NOMO-1 treated with DMSO at 0.1 percent for 48 hours (cell line): ENCODE results near the gene GJC1.
A peak's percentile ranks its signal among the peaks of the same experiment; 100 is the strongest.
"Not testable (repeated sequence)": the region's sequence is repeated elsewhere in the genome, so short reads cannot be mapped to it uniquely, and the experiment has no call there.

Source experiments
- DNase-seq: peaks from one replicate; lab custom pipeline; 2025; ENCODE audit not compliant: unreplicated experiment; lab: John Stamatoyannopoulos, UW

Gene GJC1

GRCh38 chr17:44846206-44846605, 16.1 kb upstream of the GJC1 start:
- DNase-seq, result no peak

- no peak for DNase-seq
Observed at GRCh38 chr17:44844390-44844830, 14.3 kb upstream of the GJC1 start.

GRCh38 chr17:44842748-44843147, 12.7 kb upstream of the GJC1 start:
- DNase-seq, result no peak

DNA sequence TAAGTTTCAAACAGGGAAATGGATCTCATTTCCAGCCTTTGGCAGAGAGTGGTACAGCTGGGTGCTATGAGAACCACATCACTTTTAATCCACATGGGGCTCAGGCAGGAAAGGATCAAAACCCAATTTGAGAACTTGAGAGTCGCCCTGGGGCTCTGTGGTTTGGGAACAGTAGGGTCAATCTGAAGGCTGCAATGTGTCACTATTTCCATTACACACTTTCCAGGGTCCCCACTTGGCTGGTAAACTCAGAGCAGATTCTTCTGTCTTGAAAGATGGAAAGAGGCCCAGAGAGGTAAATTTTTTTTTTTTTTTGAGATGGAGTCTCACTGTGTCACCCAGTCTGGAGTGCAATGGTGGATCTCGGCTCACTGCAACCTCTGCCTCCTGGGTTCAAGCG, 10.8 kb upstream of the GJC1 start:
- DNase-seq, result no peak

GRCh38 chr17:44840274-44840673, 10.2 kb upstream of the GJC1 start:
- DNase-seq, result no peak

DNA sequence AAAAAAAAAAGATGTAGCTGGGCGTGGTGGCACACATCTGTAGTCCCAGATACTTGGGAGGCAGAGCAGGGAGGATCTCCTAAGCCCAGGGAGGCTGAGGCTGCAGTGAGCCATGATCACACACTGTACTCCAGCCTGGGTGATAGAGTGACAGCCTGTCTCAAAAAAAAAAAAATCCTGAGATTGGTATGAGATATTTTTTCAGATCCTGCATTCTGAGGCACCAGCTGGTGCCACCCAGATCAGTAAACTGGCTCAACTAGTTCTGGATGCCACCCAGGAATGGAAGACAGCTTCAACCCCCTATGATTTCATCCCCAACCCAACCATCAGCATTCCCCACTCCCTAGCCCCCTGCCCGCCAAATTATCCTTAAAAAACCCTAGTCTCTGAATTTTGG, 7.1 kb upstream of the GJC1 start:
- no peak for DNase-seq

- no peak for DNase-seq
Observed at GRCh38 chr17:44832805-44833204, 2.7 kb upstream of the GJC1 start.

GRCh38 chr17:44831371-44831770, 1.3 kb upstream of the GJC1 start:
- DNase-seq, result no peak

GRCh38 chr17:44830359-44831288, 537 bp upstream of the GJC1 start:
- DNase-seq, result no peak

GRCh38 chr17:44828919-44829522, 1.1 kb downstream of the GJC1 start:
- peak; percentile 29 for DNase-seq

DNA sequence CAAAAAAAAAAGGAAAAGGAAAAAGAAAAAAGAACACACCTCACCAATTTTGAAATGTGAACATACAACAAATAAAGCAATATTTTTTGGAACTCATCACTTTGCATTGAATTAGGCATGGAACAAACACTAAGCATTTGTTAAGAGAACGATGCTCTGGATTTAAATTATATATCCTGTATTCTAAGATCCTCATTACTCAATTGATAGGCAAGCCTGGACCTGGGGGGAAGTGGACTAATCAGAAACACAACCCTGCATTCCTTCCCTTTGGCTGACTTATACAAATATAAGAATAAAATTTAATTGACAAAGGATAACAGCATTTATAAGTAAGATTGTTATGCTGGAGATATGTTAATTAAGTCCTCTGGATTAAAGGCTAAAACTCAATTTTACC, 2.2 kb downstream of the GJC1 start:
- DNase-seq, result no peak

DNA sequence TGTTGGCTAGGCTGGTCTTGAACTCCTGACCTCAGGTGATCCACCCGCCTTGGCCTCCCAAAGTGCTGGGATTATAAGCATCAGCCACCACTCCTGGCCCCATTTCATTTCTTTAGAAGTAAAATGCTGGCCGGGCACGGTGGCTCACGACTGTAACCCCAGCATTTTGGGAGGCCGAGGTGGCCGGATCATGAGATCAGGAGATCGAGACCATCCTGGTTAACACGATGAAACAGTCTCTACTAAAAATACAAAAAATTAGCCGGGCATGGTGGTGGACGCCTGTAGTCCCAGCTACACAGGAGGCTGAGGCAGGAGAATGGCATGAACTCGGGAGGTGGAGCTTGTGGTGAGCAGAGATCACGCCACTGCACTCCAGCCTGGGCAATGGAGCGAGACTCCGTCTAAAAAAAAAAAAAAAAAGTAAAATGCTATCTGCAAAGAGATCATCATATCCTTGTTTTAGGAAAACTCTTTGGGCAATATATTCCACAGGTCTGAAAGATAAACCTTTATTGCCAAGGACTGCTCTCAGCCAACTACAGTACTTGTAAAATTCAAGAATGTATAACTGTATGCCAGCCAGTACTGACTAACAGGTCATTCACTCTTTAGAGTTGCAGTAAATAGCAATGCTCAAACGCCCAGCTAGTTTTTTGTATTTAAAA, 3.8 kb downstream of the GJC1 start:
- DNase-seq, result no peak

DNA sequence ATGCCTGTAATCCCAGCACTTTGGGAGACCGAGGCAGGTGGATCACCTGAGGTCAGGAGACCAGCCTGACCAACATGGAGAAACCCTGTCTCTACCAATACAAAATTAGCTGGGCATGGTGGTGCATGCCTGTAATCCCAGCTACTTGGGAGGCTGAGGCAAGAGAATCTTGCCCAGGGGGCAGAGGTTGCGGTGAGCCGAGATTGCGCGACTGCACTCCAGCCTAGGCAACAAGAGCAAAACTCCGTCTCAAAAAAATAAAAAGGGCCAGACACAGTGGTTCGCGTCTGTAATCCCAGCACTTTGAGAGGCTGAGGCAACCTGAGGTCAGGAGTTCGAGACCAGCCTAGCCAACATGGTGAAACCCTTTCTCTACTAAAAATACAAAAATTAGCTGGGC, 4.9 kb downstream of the GJC1 start:
- not testable (repeated sequence) for DNase-seq

DNA sequence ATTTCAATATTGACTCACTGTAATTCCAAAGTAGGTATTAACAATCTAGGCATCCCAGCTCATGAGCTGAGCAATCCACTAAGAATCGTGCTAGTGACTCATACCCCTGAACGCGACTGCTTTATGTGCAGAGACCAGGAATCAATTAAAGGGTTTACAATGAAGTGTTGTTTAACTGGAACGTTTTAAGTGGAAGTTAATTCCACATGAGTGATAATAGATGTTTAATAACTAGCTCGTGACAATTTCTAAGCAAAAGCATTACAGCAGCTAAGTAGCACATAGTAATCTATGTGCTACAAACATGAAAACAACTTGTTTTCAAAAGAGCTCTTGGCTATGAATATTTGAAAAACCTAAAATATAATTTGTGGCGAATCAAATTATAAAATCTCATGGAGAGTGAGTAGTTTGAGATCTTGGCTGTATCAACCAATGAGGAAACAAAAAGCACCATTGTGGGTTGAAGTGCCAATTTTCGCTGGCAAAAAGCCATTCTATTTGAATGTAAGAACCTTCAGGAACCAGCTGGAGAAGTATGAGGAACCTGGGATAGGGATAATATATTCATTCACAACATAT, 9.4 kb downstream of the GJC1 start:
- no peak for DNase-seq

- DNase-seq, result not testable (repeated sequence)
Observed at GRCh38 chr17:44818508-44818907, 11.6 kb downstream of the GJC1 start.

- DNase-seq, result no peak
Observed at GRCh38 chr17:44812263-44812662, 17.8 kb downstream of the GJC1 start.

DNA sequence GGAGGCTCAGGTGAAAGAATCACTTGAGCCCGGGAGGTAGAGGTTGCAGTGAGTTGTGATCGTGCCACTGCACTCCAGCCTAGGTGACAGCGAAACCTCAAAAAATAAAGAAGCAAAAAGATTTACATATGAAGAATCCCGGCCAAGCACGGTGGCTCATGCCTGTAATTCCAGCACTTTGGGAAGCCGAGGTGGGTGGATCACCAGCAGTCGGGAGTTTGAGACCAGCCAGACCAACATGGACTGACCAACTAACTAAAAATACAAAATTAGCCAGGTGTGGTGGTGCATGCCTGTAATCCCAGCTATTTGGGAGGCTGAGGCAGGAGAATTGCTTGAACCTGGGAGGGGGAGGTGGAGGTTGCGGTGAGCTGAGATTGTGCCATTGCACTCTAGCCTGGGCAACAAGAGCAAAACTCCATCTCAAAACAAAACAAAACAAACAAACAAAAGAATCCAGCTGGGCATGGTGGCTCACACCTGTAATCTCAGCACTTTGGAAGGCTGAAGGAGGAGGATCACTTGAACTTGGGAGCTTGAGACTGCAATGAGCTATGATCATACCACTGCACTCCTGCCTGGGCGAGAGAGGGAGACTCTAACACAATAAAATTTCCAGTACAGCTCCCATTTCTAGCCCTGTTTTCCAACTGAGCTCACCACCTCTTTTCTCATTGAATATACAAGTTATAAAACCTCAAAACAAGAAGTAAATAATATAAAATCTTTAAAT, 21.3 kb downstream of the GJC1 start:
- not testable (repeated sequence) for DNase-seq

DNA sequence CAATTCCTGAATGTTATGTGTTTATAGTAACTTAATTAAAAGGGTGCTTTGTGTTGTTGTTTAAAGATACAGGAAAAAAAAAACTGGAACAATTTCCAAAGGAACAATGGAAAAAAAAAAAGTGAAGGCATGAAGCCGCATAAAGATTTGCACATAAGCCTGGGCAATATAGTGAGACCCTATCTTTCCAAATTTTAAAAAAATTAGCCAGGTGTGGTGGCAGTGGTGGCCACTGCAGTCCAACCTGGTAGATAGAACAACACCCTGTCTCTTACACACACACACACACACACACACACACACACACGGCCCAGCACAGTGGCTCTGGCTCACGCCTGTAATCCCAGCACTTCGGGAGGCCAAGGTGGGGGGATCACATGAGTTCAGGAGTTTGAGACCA, 21.9 kb downstream of the GJC1 start:
- no peak for DNase-seq

DNA sequence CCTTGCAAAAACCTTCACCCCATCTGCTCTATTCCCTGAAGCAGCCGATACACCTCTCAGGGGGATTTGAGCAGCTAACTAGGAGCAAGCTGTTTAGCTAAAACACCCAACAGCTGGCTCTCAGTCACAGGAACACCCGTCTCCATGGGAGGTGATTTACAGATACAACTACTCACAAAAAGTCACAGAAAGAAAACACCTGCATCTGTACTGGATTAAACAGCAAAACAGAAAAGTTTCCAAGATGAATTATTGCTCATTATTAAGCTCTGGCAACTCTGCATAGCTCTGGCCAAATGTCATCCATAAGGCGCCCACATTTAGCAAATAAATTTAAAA, 22.3 kb downstream of the GJC1 start:
- DNase-seq, result no peak

GRCh38 chr17:44807093-44807816, 22.8 kb downstream of the GJC1 start:
- no peak for DNase-seq
